Gastrocnemius medialis (tissue), 4 donors: Measurements from ENCODE around the gene PACSIN1.

ENCODE experiments used
- POLR2A ChIP-seq, 2 donors: fragments of 450-650 bp; IDR thresholded peaks; one replicate each; pipeline ENCODE4 v1.6.1; 2017; ENCODE audit warnings: antibody characterized with exemption in 2 of 2, mild to moderate bottlenecking in 2 of 2, moderate library complexity in 2 of 2
- TF ChIP-seq, protein P1 (sequence below), 5 experiments: fragments of 450-650 bp in 3 of 5; fragments of 200-600 bp in 2 of 5; sonication (generic) in 2 of 5; IDR thresholded peaks in 4 of 5; conservative IDR thresholded peaks in 1 of 5; 1 replicate in 4 of 5; 2 replicates in 1 of 5; pipeline ENCODE4 v1.5.1; 2016 to 2019; ENCODE audit warnings: antibody characterized with exemption in 5 of 5, mild to moderate bottlenecking in 3 of 5, moderate library complexity in 3 of 5

DNA sequence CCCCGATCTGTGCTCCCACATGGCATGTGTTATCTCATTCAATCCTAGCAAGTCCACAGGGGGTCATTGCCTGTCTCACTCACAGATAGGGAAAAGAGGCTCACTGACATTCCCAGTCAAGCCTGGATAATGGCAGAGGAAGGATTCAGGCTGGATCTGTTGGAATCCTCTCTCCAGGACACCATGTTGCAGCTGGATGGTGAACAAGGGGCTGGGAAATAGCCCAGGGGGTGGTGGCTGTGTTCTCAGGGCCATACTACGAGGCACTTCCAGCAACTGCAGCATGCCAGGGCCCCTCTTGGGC lies 95.3 kb downstream of the PACSIN1 start:
- no peak for TF ChIP-seq POLR2A (IDR thresholded peaks at IDR 0.05)
- TF ChIP-seq, protein P1, sequence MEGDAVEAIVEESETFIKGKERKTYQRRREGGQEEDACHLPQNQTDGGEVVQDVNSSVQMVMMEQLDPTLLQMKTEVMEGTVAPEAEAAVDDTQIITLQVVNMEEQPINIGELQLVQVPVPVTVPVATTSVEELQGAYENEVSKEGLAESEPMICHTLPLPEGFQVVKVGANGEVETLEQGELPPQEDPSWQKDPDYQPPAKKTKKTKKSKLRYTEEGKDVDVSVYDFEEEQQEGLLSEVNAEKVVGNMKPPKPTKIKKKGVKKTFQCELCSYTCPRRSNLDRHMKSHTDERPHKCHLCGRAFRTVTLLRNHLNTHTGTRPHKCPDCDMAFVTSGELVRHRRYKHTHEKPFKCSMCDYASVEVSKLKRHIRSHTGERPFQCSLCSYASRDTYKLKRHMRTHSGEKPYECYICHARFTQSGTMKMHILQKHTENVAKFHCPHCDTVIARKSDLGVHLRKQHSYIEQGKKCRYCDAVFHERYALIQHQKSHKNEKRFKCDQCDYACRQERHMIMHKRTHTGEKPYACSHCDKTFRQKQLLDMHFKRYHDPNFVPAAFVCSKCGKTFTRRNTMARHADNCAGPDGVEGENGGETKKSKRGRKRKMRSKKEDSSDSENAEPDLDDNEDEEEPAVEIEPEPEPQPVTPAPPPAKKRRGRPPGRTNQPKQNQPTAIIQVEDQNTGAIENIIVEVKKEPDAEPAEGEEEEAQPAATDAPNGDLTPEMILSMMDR (IDR thresholded peaks at IDR 0.05 in 4 of 5, conservative IDR thresholded peaks at IDR 0.05 in 1 of 5): no peak
